GM18867 (cell line): ENCODE results near the gene NTN1.
"Not testable (repeated sequence)": the region's sequence is repeated elsewhere in the genome, so short reads cannot be mapped to it uniquely, and the experiment has no call there.

Experiments
- ATAC-seq: cut with Tn5 transposase; IDR thresholded peaks from one replicate; pipeline ENCODE4 v1.9.1; 2021; ENCODE audit warnings: mild to moderate bottlenecking, moderate library complexity; ENCODE audit not compliant: unreplicated experiment

Gene NTN1

GRCh38 chr17:9151740-9152139, 130.4 kb downstream of the NTN1 start:
- ATAC-seq, result not testable (repeated sequence)

GRCh38 chr17:9158544-9159452, 137.5 kb downstream of the NTN1 start:
- no peak for ATAC-seq

DNA sequence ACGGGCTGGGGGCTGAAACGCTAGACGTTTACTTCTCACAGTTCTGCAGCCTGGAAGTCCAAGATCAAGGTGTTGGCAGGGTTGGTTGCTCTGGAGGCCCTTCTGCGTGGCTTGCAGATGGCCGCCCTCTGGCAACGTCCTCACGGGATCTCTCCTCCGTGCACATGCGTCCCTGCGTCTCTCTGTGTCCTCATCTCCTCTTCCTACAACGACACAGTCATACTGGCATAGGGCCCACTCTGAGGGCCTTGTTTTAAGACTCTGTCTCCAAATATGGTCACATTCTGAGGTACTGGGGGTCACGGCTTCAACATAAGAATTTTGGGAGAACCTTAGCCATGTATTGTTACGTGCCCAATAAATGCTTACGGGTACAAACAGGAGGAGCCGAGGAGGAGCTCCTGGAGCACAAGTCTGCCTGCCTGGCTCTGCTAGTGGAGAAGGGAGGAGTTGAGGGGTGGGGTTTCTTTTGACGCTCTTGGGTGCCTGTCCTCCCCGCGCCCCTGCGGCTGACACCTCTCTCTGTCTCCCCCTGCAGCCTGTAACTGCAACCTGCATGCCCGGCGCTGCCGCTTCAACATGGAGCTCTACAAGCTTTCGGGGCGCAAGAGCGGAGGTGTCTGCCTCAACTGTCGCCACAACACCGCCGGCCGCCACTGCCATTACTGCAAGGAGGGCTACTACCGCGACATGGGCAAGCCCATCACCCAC, 141.1 kb downstream of the NTN1 start:
- no peak for ATAC-seq

DNA sequence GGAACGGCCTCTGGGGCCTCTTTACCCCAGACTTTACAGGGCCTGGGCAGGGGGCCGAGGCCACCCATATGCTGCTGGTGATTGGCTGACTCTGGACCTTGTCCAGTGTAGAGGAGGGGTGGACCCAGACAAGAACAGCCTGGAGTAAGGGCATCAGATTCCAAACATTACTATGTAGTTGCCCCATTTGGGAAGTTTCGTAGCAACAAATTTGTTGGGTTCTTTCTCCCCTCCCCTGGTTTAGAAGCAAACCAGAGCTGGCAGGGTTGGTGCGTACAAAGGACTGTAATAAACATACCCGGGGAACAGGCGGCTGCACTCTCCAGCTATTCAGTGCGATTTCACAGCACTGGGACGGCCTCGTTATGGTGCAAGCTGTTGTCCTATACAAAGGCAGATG, 145.5 kb downstream of the NTN1 start:
- ATAC-seq, result no peak

DNA sequence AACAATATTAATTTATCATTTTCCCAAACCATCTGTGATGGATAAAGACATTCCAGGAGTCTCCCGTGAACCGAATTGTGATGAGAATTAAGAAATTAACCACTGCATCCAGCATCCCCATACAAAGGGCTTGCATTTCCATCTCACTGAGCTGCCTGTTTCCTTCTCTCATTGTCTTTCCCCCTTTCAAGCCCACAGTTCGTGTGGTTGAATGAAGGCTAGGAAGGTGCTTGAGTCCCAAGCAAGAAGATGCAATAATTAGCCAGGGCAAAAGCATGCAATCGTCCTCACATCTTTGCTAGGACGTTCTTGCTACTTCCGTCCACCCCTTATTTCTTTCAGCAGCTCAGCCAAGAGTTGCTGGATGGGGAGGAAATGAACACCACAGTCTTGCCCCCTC, 146.1 kb downstream of the NTN1 start:
- no peak for ATAC-seq

DNA sequence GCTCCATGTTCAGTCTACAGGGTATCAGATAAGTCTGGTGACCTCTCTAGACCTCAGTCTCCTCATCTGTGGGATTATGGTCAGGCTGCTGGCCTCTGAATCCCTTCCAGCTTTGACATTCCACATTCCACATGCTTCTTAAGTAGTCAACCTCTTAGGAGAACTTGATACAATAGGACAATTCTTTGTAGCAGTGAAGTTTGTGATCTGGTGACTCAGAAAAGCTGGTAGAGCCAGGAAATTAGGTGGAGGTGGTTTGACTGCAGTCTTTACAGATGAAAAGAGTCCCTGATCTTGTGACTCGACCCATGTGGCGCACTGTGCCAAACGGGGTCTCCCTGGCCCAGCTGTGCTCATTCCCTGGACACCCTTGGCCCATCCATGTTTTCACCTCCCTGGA, 147.8 kb downstream of the NTN1 start:
- ATAC-seq, result no peak

DNA sequence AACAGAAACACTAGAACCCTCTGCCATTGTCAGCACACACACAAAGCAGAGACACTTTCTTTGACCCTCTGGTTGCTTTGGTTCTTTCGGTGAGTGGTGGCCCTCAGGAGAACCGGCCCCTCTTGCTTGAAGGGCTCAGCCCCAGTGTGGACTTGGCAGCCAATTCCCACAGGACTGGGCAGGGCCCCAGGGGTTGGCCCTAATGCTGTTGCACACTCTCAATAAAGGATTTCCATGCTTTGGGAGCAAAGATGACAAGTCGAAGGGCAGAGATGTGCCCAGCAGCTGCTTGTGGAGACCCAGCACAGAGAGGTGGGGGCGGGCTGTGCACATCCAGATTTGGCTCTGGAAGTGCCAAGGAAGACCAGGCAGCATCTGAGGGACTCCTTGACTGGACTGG, 149.0 kb downstream of the NTN1 start:
- ATAC-seq, result no peak

DNA sequence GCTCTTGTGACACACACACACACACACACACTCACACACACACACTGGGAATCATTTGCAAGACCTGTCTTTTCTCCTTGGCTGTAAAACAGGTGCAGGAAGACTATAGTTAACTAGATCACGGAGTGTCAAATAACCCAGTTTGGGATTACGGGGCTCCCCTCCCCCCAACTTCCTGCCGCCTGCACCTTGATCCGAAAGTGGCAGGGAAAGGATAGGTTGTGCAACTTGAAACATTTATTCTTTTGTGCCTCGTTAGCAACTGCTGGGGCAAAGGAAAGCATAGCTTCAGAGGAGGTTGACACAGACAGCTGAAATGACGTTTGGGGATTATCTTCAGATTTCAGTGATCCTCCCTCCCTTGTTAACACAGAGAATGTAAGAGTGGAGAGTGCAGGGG, 149.5 kb downstream of the NTN1 start:
- no peak for ATAC-seq

DNA sequence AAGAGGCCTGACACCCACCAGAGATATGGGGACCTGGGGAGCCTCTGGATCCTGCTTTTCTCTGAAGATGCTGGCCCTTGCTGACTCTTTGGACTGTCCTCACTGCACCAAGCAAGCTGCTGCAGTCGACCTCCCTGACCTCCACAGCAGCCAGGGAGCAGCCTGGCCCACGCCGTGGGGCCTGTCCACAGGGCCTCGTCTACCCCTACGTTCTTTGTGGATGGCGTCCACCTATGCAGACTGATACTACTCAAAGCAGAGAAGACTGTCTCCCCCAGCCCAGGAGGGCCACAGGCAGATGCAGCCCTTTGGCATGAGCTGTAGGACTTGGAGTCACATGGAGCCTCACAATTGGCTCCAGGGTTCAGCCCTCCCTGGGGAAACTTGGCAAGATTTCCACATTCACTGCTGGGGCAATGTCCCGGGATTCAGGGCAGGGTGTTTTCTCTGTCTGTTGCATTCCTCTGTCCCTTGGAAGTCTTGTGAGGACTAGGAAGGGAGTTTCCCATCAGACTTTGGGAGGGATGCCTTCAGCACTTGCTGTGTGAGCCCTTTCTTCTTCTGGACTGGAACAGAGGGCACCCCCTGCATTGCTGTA, 152.2 kb downstream of the NTN1 start:
- no peak for ATAC-seq

DNA sequence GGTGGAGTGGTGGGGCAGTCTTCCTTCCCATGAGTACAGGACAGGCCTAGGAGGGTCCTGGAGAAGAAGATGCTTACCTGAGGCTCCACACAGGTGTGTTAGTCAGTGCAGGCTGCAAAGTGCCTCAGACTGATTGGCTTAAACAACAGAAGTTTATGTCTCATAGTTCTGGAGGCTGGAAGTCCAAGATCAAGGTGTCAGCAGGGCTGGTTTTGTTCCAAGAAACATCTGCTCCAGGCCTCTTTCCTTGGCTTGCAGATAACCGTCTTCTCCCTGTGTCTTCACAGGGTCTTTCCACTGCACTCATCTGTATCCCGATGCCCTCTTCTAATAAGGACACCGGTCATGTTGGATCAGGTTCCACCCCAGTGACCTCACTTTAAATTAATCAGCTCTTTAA, 153.0 kb downstream of the NTN1 start:
- ATAC-seq, result no peak

DNA sequence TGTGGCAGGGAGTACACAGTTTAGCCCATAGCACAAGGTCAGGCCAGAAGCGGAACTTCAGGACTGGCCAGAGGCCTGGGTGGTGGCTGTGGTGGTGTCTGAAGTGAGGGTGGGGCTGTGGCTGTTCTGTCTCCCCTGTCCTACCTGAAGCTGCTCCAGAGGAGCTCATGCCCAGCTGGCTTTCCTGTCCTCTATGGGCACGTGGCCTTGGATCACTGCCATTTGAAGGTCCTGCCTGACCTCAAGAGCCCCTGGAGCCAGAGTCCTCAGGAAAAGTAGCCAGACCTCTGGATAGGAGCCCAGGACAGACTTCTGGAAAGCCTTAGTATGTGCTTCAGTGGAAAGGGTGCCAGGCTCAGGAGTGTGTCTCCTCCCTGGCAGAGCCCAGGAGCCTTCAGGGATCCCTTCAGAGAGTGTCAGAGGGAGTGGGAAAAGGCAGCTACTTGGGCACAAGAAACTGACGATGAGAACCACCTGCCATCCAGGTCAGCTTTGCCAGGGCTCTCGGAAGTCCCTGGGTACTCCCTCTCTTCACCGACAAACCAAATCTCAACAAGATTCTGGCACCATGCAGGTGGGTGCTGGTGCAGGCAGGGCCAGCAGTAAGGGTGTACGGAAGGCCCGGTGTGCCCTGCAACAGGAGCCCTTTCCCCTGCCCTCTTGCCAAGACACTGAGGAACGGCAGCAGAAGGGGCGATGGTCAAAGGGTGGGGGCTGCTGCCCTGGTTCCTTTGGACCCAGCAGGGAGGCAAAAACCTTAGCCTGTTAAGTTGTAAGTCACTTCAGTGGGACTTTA, 153.7 kb downstream of the NTN1 start:
- no peak for ATAC-seq

- no peak for ATAC-seq
These were observed 154.6 kb downstream of the NTN1 start for GRCh38 chr17:9175700-9176467.

GRCh38 chr17:9177212-9177611, 155.9 kb downstream of the NTN1 start:
- ATAC-seq, result no peak

DNA sequence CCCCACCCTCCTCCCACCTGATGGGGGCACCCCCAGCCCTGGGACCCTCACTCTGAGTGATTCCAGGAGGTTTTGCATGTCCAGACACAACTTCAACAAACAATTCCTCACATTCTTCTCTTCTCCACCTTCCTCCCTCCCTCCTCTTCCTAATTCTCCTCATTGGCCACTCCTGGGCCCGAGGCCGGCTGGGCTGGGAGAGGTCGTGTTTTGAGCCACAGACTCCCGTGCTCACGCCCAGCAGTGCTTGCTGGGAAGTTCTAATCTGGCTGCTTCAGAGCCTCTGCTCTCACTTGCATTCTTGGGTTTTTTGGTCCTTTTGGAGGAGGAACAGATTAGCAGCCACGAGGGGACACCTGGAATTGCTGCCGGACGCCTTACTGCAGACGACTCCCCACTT, 157.0 kb downstream of the NTN1 start:
- no peak for ATAC-seq

- no peak for ATAC-seq
These were observed 158.3 kb downstream of the NTN1 start for GRCh38 chr17:9179602-9180001.

- ATAC-seq, result no peak
These were observed 160.3 kb downstream of the NTN1 start for GRCh38 chr17:9181640-9182039.

- ATAC-seq, result no peak
These were observed 162.0 kb downstream of the NTN1 start for GRCh38 chr17:9183306-9183705.

DNA sequence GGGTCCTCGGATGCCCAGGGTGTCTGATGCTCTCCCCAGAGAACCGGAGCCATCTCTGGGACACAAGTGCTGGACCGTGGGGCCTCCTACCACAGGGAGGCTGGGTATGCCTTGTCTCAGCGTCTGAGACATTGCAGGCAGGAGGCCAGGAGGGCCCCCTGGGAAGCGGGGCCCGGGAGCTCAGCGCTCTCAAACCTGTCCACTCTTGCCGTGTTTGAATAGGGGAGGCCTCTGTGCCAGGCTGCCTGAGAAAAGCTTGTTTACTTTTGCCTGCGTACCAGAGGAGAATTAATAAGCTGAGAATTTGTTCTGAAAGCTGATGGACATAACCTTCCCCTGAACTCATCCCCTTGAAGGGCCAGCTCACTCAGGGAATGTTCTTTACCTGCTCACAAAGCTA, 163.8 kb downstream of the NTN1 start:
- ATAC-seq, result no peak

- no peak for ATAC-seq
These were observed 164.5 kb downstream of the NTN1 start for GRCh38 chr17:9185688-9186284.

DNA sequence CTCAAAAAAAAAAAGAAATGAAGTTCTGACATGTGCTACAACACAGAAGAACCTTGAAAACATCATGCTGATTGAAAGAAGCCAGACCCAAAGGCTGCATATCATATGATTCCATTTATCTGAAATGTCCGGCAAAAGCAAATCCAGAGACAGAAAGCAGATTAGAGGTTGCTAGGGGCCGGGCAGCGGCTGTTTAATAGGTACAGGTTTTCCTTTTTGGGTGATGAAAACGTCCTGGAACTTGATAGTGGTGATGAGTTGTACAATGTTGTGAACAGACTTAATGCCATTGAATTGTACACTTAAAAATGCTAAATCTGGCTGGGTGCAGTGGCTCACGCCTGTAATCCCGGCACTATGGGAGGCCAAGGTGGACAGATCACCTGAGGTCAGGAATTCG, 166.5 kb downstream of the NTN1 start:
- ATAC-seq, result no peak
